ENCODE results near the gene PA2G4. TPM values are rescaled to one million over a fixed set of nuclear protein-coding genes. Genes with fewer than 3 reads are reported as not detected.

The PA2G4 gene
- total and polyA plus RNA-seq, 10 of the 15 experiments (the other 5 are each of a cell fraction or from before 2014, with no cell fraction given) = 148 to 514 (median 406) TPM

DNA sequence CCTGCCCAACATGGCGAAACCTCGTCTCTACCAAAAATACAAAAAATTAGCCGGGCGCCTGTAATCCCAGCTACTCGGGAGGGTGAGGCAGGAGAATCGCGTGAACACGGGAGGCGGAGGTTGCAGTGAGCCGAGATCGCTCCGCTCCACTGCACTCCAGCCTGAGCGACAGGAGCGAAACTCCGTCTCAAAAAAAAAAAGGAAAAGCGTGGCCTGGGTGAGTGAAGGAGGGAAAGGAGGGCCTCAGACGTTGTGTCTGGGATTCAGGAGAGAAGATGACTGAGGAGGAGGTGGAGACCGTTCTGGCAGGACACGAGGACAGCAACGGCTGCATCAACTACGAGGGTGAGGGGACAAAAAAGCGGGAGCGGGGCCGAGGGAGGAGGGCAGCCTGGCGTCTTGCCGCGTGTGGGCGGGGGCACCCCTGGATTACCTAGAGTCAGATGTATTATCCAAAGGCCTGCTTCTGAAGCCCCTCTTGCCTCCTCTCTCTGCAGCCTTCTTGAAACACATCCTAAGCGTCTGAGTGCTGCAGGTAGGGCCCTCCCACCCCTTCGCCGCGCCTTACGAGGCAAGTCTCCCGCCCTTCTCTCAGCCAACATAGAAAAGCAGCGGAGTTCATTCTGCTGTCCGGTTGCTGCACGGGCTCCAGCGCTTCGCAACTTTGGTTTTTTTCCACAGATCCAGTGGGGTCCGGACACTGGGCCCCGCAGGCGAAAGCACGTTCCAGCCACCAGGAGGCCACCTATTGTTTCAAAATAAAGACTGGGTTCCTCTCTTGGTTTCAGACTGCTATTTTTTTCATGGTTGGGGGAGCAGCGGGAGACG lies 53.1 kb downstream of the PA2G4 start (continued):
- peak; percentile 48; the same call in 1 of the 2 replicates for TF ChIP-seq SPI1 (IDR thresholded peaks at IDR 0.05; ENCODE audit: borderline replicate concordance, insufficient read depth, low read depth, low read length)
- TF ChIP-seq, protein P1, sequence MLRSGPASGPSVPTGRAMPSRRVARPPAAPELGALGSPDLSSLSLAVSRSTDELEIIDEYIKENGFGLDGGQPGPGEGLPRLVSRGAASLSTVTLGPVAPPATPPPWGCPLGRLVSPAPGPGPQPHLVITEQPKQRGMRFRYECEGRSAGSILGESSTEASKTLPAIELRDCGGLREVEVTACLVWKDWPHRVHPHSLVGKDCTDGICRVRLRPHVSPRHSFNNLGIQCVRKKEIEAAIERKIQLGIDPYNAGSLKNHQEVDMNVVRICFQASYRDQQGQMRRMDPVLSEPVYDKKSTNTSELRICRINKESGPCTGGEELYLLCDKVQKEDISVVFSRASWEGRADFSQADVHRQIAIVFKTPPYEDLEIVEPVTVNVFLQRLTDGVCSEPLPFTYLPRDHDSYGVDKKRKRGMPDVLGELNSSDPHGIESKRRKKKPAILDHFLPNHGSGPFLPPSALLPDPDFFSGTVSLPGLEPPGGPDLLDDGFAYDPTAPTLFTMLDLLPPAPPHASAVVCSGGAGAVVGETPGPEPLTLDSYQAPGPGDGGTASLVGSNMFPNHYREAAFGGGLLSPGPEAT (IDR thresholded peaks at IDR 0.05; ENCODE audit: low read depth) = 0 out of 2 replicates have a peak, but pooled peaks have one; percentile 27
- 0 out of 2 replicates have a peak, but pooled peaks have one; percentile 66 for TF ChIP-seq NBN (IDR thresholded peaks at IDR 0.05)
- peak; percentile 9; the same call in 1 of the 2 replicates for TF ChIP-seq CREM (IDR thresholded peaks at IDR 0.05; ENCODE audit: low read depth)
- no peak for TF ChIP-seq CREB1 (IDR thresholded peaks at IDR 0.05; ENCODE audit: low read depth)
- TF ChIP-seq NFYB (IDR thresholded peaks at IDR 0.05; ENCODE audit: insufficient read depth, low read depth, low read length) = no peak
- TF ChIP-seq, protein P2, sequence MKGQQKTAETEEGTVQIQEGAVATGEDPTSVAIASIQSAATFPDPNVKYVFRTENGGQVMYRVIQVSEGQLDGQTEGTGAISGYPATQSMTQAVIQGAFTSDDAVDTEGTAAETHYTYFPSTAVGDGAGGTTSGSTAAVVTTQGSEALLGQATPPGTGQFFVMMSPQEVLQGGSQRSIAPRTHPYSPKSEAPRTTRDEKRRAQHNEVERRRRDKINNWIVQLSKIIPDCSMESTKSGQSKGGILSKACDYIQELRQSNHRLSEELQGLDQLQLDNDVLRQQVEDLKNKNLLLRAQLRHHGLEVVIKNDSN (IDR thresholded peaks at IDR 0.05; ENCODE audit: borderline replicate concordance, extremely low read length, insufficient read depth, low read depth, low read length) = no peak
- no peak for TF ChIP-seq POLR2A (IDR thresholded peaks at IDR 0.05; ENCODE audit: low read depth, low read length)
- peak; percentile 68; the same call in 1 of the 2 replicates for TF ChIP-seq LARP7 (IDR thresholded peaks at IDR 0.05)
- TF ChIP-seq SREBF1 (IDR thresholded peaks at IDR 0.05; ENCODE audit: low read length) = no peak
- TF ChIP-seq ZNF274 (IDR thresholded peaks at IDR 0.05; ENCODE audit: insufficient read depth, insufficient read length) = no peak
- no peak; the same call in 1 of the 2 replicates for TF ChIP-seq GATAD2B (conservative IDR thresholded peaks at IDR 0.05; ENCODE audit: low read depth)
- no peak for TF ChIP-seq CHD4 (IDR thresholded peaks at IDR 0.05)
- TF ChIP-seq ETV6 (conservative IDR thresholded peaks at IDR 0.05 in 1 of 2, IDR thresholded peaks at IDR 0.05 in 1 of 2; ENCODE audit: borderline replicate concordance in 1 of 2, low read depth in 1 of 2) = no peak
- TF ChIP-seq ZNF207 (IDR thresholded peaks at IDR 0.05; ENCODE audit: borderline replicate concordance) = no peak
- no peak for TF ChIP-seq ZNF622 (IDR thresholded peaks at IDR 0.05)
- TF ChIP-seq, protein P3, sequence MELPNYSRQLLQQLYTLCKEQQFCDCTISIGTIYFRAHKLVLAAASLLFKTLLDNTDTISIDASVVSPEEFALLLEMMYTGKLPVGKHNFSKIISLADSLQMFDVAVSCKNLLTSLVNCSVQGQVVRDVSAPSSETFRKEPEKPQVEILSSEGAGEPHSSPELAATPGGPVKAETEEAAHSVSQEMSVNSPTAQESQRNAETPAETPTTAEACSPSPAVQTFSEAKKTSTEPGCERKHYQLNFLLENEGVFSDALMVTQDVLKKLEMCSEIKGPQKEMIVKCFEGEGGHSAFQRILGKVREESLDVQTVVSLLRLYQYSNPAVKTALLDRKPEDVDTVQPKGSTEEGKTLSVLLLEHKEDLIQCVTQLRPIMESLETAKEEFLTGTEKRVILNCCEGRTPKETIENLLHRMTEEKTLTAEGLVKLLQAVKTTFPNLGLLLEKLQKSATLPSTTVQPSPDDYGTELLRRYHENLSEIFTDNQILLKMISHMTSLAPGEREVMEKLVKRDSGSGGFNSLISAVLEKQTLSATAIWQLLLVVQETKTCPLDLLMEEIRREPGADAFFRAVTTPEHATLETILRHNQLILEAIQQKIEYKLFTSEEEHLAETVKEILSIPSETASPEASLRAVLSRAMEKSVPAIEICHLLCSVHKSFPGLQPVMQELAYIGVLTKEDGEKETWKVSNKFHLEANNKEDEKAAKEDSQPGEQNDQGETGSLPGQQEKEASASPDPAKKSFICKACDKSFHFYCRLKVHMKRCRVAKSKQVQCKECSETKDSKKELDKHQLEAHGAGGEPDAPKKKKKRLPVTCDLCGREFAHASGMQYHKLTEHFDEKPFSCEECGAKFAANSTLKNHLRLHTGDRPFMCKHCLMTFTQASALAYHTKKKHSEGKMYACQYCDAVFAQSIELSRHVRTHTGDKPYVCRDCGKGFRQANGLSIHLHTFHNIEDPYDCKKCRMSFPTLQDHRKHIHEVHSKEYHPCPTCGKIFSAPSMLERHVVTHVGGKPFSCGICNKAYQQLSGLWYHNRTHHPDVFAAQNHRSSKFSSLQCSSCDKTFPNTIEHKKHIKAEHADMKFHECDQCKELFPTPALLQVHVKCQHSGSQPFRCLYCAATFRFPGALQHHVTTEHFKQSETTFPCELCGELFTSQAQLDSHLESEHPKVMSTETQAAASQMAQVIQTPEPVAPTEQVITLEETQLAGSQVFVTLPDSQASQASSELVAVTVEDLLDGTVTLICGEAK (IDR thresholded peaks at IDR 0.05; ENCODE audit: borderline replicate concordance) = no peak
- 0 out of 2 replicates have a peak, but pooled peaks have one; percentile 0 for TF ChIP-seq ATF7 (IDR thresholded peaks at IDR 0.05; ENCODE audit: low read depth)
- peak; percentile 82 for TF ChIP-seq ZNF384 (IDR thresholded peaks at IDR 0.05; ENCODE audit: borderline replicate concordance, low read depth, low read length)
- TF ChIP-seq, protein P4, sequence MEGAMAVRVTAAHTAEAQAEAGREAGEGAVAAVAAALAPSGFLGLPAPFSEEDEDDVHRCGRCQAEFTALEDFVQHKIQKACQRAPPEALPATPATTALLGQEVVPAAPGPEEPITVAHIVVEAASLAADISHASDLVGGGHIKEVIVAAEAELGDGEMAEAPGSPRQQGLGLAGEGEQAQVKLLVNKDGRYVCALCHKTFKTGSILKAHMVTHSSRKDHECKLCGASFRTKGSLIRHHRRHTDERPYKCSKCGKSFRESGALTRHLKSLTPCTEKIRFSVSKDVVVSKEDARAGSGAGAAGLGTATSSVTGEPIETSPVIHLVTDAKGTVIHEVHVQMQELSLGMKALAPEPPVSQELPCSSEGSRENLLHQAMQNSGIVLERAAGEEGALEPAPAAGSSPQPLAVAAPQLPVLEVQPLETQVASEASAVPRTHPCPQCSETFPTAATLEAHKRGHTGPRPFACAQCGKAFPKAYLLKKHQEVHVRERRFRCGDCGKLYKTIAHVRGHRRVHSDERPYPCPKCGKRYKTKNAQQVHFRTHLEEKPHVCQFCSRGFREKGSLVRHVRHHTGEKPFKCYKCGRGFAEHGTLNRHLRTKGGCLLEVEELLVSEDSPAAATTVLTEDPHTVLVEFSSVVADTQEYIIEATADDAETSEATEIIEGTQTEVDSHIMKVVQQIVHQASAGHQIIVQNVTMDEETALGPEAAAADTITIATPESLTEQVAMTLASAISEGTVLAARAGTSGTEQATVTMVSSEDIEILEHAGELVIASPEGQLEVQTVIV (IDR thresholded peaks at IDR 0.05; ENCODE audit: borderline replicate concordance, partially characterized antibody) = no peak
- no peak for TF ChIP-seq JUND (IDR thresholded peaks at IDR 0.05; ENCODE audit: low read depth, low read length)
